A549 (cell line): ENCODE data around the gene TMEM248.
"Not testable (repeated sequence)": the region's sequence is repeated elsewhere in the genome, so short reads cannot be mapped to it uniquely, and the experiment has no call there.

Experiments used
- BHLHE40 ChIP-seq: IDR thresholded peaks from 2 replicates; pipeline ENCODE4 v1.6.1; 2012; ENCODE audit warnings: low read depth, low read length, inconsistent platforms
- CBX2 ChIP-seq: fragments of 200-600 bp; sonication (generic); IDR thresholded peaks from 2 replicates; pipeline ENCODE4 v1.6.1; 2016; ENCODE audit warnings: low read depth, mild to moderate bottlenecking, borderline replicate concordance
- CTCF ChIP-seq: fragments of >200 bp; sonication (Bioruptor Twin); formaldehyde crosslinking; IDR thresholded peaks from 3 replicates; pipeline ENCODE4 v1.5.1; 2016
- JUN ChIP-seq, 2 experiments: fragments of >200 bp; sonication (Bioruptor Twin); formaldehyde crosslinking; IDR thresholded peaks; 2 replicates in 1 of 2; 3 replicates in 1 of 2; pipeline ENCODE4 v1.6.1; 2016 to 2017
- MAZ ChIP-seq: fragments of 150-350 bp; IDR thresholded peaks from 2 replicates; pipeline ENCODE4 v1.6.1; 2014; ENCODE audit warnings: antibody characterized with exemption, low read depth, low read length, borderline replicate concordance
- POLR2A ChIP-seq: IDR thresholded peaks from 2 replicates; pipeline ENCODE4 v1.6.1; 2012; ENCODE audit warnings: mild to moderate bottlenecking, low read length
- RAD21 ChIP-seq, 2 experiments: fragments of >200 bp in 1 of 2; sonication (Bioruptor Twin) in 1 of 2; formaldehyde crosslinking in 1 of 2; IDR thresholded peaks in 1 of 2; conservative IDR thresholded peaks in 1 of 2; 2 replicates in 1 of 2; 3 replicates in 1 of 2; pipeline ENCODE4 v1.6.1; 2012 to 2018; ENCODE audit warnings: inconsistent platforms in 1 of 2
- REST ChIP-seq: fragments of 200-600 bp; sonication (generic); IDR thresholded peaks from 2 replicates; pipeline ENCODE4 v1.6.1; 2016; ENCODE audit warnings: antibody characterized with exemption, mild to moderate bottlenecking, moderate library complexity
- RFX5 ChIP-seq: fragments of 450-650 bp; IDR thresholded peaks from 2 replicates; pipeline ENCODE4 v1.7.1; 2014; ENCODE audit warnings: antibody characterized with exemption, mild to moderate bottlenecking, moderate library complexity

- TF ChIP-seq MAZ; CTCF; POLR2A; CBX2; JUN (IDR thresholded peaks at IDR 0.05); RAD21 (conservative IDR thresholded peaks at IDR 0.05 in 1 of 2, IDR thresholded peaks at IDR 0.05 in 1 of 2); REST; RFX5; BHLHE40: not testable (repeated sequence)
Observed at GRCh38 chr7:66878301-66878685, 42.7 kb upstream of the TMEM248 start.
